Endothelial cell of umbilical vein (primary cell): Measurements from ENCODE around the gene ITPRID1. TPM values are rescaled to one million over a fixed set of nuclear protein-coding genes. Genes with fewer than 3 reads are reported as not detected.

Experiments
- BruUV-seq: library from RNA; stranded (reverse); fragments of 400-500 nt; replicated peaks from 2 replicates; lab custom pipeline; 2021; lab: Mats Ljungman, UMichigan
- CTCF ChIA-PET: fragments of 300-600, 350-600 bp; sonication (Branson Sonifier 250); formaldehyde crosslinking; loops from one replicate; lab custom pipeline; 2021; ENCODE audit warnings: antibody characterized with exemption, inconsistent platforms; lab: Charles Lee
- POLR2A ChIA-PET: fragments of 300-600, 350-600 bp; sonication (Branson Sonifier 250); formaldehyde crosslinking; loops from one replicate; lab custom pipeline; 2021; ENCODE audit warnings: antibody characterized with exemption, inconsistent platforms; lab: Charles Lee
- DNase-seq: peaks from one replicate; pipeline ENCODE4 v3.0.0-alpha.2; 2011; ENCODE audit warnings: low read depth, low spot score
- FAIRE-seq: peaks from 2 replicates; lab custom pipeline; 2011; peaks lifted over from hg19 to GRCh38; lab: Jason Lieb, UNC
- H2AFZ ChIP-seq: 2 replicates; pipeline ENCODE4 v1.6.0; 2012; ENCODE audit warnings: low read depth, low read length, control low read depth, inconsistent platforms
- H3K27ac ChIP-seq: 2 replicates; pipeline ENCODE4 v1.5.1; 2011; ENCODE audit warnings: low read depth, mild to moderate bottlenecking, control low read depth, low read length, moderate library complexity; ENCODE audit not compliant: insufficient read depth
- H3K27me3 ChIP-seq, 2 experiments: 2 replicates each; pipeline versions ENCODE4 v1.6.0 to v1.6.1; 2011; ENCODE audit warnings: low read length in 2 of 2, mixed read lengths in 1 of 2; ENCODE audit not compliant: control insufficient read depth in 2 of 2, insufficient read depth in 2 of 2
- H3K36me3 ChIP-seq, 2 experiments: 2 replicates in 1 of 2; 3 replicates in 1 of 2; pipeline ENCODE4 v1.5.1; 2011; ENCODE audit warnings: low read length in 2 of 2, mild to moderate bottlenecking in 1 of 2, moderate library complexity in 1 of 2; ENCODE audit not compliant: control insufficient read depth in 2 of 2, insufficient read depth in 2 of 2; ENCODE audit errors: extremely low read depth in 1 of 2
- H3K4me1 ChIP-seq: 3 replicates; pipeline ENCODE4 v1.5.1; 2011; ENCODE audit warnings: mild to moderate bottlenecking, low read length; ENCODE audit not compliant: control insufficient read depth, insufficient read depth; ENCODE audit errors: extremely low read depth
- H3K4me2 ChIP-seq: 2 replicates; pipeline ENCODE4 v1.6.1; 2011; ENCODE audit warnings: low read length, control low read depth, mixed read lengths; ENCODE audit not compliant: insufficient read depth
- H3K4me3 ChIP-seq, 3 experiments: fragments of 200-600 bp in 1 of 3; sonication (generic), shearing (Covaris generic) in 1 of 3; replicated peaks in 1 of 3; 2 replicates each; pipeline ENCODE4 v1.5.1; 2011 to 2016; ENCODE audit warnings: control low read depth in 3 of 3, low read length in 3 of 3, mild to moderate bottlenecking in 2 of 3, inconsistent platforms in 1 of 3, low read depth in 1 of 3, moderate library complexity in 1 of 3; ENCODE audit not compliant: insufficient read depth in 1 of 3
- H3K79me2 ChIP-seq: 2 replicates; pipeline ENCODE4 v1.6.0; 2012; ENCODE audit warnings: low read length, inconsistent platforms; ENCODE audit not compliant: control insufficient read depth, insufficient read depth
- H3K9ac ChIP-seq: replicated peaks from 2 replicates; pipeline ENCODE3; 2011; ENCODE audit warnings: low read length, control low read depth; ENCODE audit not compliant: insufficient read depth; ENCODE audit errors: extremely low read depth
- H3K9me1 ChIP-seq: replicated peaks from 3 replicates; pipeline ENCODE4 v1.6.0; 2011; ENCODE audit warnings: mild to moderate bottlenecking, low read length; ENCODE audit not compliant: control insufficient read depth, insufficient read depth; ENCODE audit errors: extremely low read depth
- H3K9me3 ChIP-seq: replicated peaks from 2 replicates; pipeline ENCODE4 v1.5.1; 2012; ENCODE audit warnings: low read length, inconsistent platforms; ENCODE audit not compliant: control insufficient read depth, insufficient read depth
- H4K20me1 ChIP-seq: replicated peaks from 2 replicates; pipeline ENCODE3; 2011; ENCODE audit warnings: mild to moderate bottlenecking, low read length; ENCODE audit not compliant: control insufficient read depth, insufficient read depth; ENCODE audit errors: extremely low read depth
- CTCF ChIP-seq, 2 donors: IDR thresholded peaks; 1 replicate in 1 of 2; 2 replicates in 1 of 2; pipeline ENCODE4 v1.5.1; 2011; ENCODE audit warnings: low read length in 2 of 2, mild to moderate bottlenecking in 2 of 2, moderate library complexity in 2 of 2, control low read depth in 1 of 2, inconsistent platforms in 1 of 2, low read depth in 1 of 2; ENCODE audit not compliant: insufficient read depth in 1 of 2; ENCODE audit errors: extremely low read depth in 1 of 2
- EZH2 ChIP-seq: IDR thresholded peaks from 2 replicates; pipeline ENCODE4 v1.6.1; 2012; ENCODE audit warnings: borderline replicate concordance, low read depth, mild to moderate bottlenecking, moderate library complexity, low read length, inconsistent platforms; ENCODE audit not compliant: severe bottlenecking
- FOS ChIP-seq: IDR thresholded peaks from 2 replicates; pipeline ENCODE4 v1.6.1; 2011; ENCODE audit warnings: mild to moderate bottlenecking, low read length, moderate library complexity, borderline replicate concordance; ENCODE audit not compliant: insufficient read depth
- GATA2 ChIP-seq: IDR thresholded peaks from 2 replicates; pipeline ENCODE4 v1.7.0; 2011; ENCODE audit warnings: low read depth, mild to moderate bottlenecking, moderate library complexity, mixed read lengths, low read length; ENCODE audit not compliant: insufficient read length, insufficient read depth
- JUN ChIP-seq: IDR thresholded peaks from 2 replicates; pipeline ENCODE4 v1.6.1; 2011; ENCODE audit warnings: borderline replicate concordance, low read depth; ENCODE audit not compliant: insufficient read length, insufficient read depth
- MAX ChIP-seq: IDR thresholded peaks from 2 replicates; pipeline ENCODE4 v1.6.1; 2011; ENCODE audit not compliant: insufficient read depth, insufficient read length
- MYC ChIP-seq: IDR thresholded peaks from one replicate; pipeline ENCODE4 v1.6.1; 2011; ENCODE audit warnings: mild to moderate bottlenecking, low read depth, low read length
- POLR2A ChIP-seq: IDR thresholded peaks from 2 replicates; pipeline ENCODE4 v1.6.1; 2012; ENCODE audit warnings: low read depth, mild to moderate bottlenecking, control low read depth, low read length
- POLR2AphosphoS5 ChIP-seq: IDR thresholded peaks from 2 replicates; pipeline ENCODE4 v1.6.1; 2012; ENCODE audit warnings: low read depth, mild to moderate bottlenecking, control low read depth, low read length, moderate library complexity; ENCODE audit not compliant: insufficient read depth
- dilution Hi-C: fragments of 300-500 bp; cut with MboI; formaldehyde crosslinking; loops from one replicate; pipeline ENCODE4 v1.15.0; 2019; ENCODE audit warnings: low sequenced_read_pairs; ENCODE audit not compliant: extremely low pct_ligation_motif_present
- intact Hi-C: fragments of 100-400 bp; cut with micrococcal nuclease; formaldehyde crosslinking; loops from one replicate; pipeline ENCODE4 v1.10.0; 2022
- polyA plus RNA-seq, 4 experiments: library from polyadenylated mRNA; depleted of rRNA in 3 of 4; stranded (reverse) in 3 of 4; unstranded in 1 of 4; fragments of >200 nt; gene quantifications; 2 replicates each; pipeline versions ENCODE4 v1.2.1 to v1.2.3, GENCODE V29; 2011 to 2012; ENCODE audit warnings: missing spikeins in 1 of 4
- total RNA-seq: library from RNA; stranded (reverse); gene quantifications from 2 replicates; pipeline ENCODE4 v1.2.3, GENCODE V29; 2021

The ITPRID1 gene
- total and polyA plus RNA-seq, 2 donors (not counting 3 experiments of a cell fraction or from before 2014, with no cell fraction given): not detected

- Histone ChIP-seq H3K4me1 (no peaks in the 10 kb centered on the region), H4K20me1 (no peaks in the 10 kb centered on the region), H3K27me3 (no peaks in the 10 kb centered on the region), H3K36me3 (no peaks in the 10 kb centered on the region), H3K4me3 (no peak overlapping the region), H3K27ac (no peak overlapping the region), H3K9ac (no peak overlapping the region), H3K9me3 (no peaks in the 10 kb centered on the region), H3K9me1 (no peaks in the 10 kb centered on the region), H3K79me2 (no peaks in the 10 kb centered on the region), H3K4me2 (no peak overlapping the region), H2AFZ (no peak overlapping the region)
- POLR2A ChIA-PET: no interaction called here
- DNase-seq (no peak), FAIRE-seq (no peak)
- CTCF ChIA-PET: no interaction called here
- TF ChIP-seq EZH2 (no peak), MAX (no peak), FOS (no peak), POLR2AphosphoS5 (no peak), POLR2A (no peak), MYC (no peak)
- intact Hi-C loops (no loop called here), dilution Hi-C loops (no loop called here)
- no TSS peak for BruUV-seq
These were observed 31.7 kb downstream of the ITPRID1 start for GRCh38 chr7:31545549-31545948.

GRCh38 chr7:31549611-31550010, 35.7 kb downstream of the ITPRID1 start:
- intact Hi-C loops: no loop called here
- Histone ChIP-seq H2AFZ (no peak overlapping the region), H3K9me3 (no peaks in the 10 kb centered on the region), H4K20me1 (no peaks in the 10 kb centered on the region), H3K4me1 (no peaks in the 10 kb centered on the region), H3K9ac (no peak overlapping the region), H3K4me3 (no peak overlapping the region), H3K36me3 (no peaks in the 10 kb centered on the region), H3K9me1 (no peaks in the 10 kb centered on the region), H3K4me2 (no peak overlapping the region), H3K27me3 (no peaks in the 10 kb centered on the region), H3K79me2 (no peaks in the 10 kb centered on the region), H3K27ac (no peak overlapping the region)
- no peak for DNase-seq
- POLR2A ChIA-PET: no interaction called here
- TF ChIP-seq GATA2: no peak
- no peak for TF ChIP-seq JUN
- TF ChIP-seq FOS: no peak
- TF ChIP-seq MAX: no peak
- TF ChIP-seq EZH2: no peak
- no peak for TF ChIP-seq POLR2A
- no peak for TF ChIP-seq CTCF (IDR thresholded peaks at IDR 0.05; ENCODE audit: extremely low read depth in 1 of 2, insufficient read depth in 1 of 2, low read depth in 1 of 2, low read length in 2 of 2)
- TF ChIP-seq POLR2AphosphoS5: no peak
- TF ChIP-seq MYC: no peak
- dilution Hi-C loops: no loop called here
- CTCF ChIA-PET: no interaction called here
- no peak for FAIRE-seq
- BruUV-seq: no TSS peak
